ENCODE measurements around the gene TLDC2.
"Not testable (repeated sequence)": the region's sequence is repeated elsewhere in the genome, so short reads cannot be mapped to it uniquely, and the experiment has no call there.

Gene TLDC2

DNA sequence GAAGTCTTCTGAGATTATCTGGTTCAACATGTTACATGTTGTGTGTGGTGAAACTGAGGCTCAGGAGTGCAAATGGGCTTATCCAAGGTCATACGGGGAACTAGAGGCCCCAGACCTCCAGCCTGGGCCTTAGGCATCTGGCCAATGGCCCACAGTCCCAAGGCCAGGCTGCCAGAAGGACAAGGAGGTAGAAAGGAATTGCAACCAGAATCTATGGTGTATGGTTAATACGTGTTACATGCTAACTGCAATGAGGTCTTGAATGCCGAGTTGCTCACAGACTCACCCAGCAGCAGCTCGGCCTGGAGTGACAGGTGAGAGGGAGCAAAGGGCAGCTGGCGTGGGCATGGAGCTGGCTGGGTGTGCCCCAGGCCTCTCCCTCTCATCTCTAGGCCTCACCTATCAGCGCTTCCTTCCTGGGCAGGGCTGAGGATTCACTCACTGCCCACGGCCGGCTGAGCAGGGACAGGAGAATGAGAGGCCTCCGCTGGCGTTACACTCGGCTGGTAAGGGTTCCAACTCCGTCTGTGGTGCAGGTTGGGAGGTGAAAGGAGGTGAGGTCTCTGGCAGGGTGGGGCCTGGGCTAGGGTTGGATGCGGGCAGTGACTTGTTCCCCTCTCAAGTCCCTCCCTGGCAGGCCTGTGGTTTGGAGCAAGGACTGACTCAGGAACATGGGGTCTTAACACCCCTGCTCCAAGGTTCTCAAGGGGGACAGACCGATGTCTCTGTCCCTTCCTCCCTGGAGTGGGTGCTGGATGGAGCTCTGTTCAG, at the start of gene TLDC2:
Gene TLDC2, plus strand, starts transcription at position 437 of the 771 bp plus-strand sequence. Its CDS starts 37 bp downstream, at position 474.
- DNase-seq (ENCODE audit: low read depth in 3 of 3, low spot score in 1 of 3): no peak

- DNase-seq (ENCODE audit: low read depth in 3 of 3, low spot score in 1 of 3): no peak
Observed at GRCh38 chr20:36826554-36827244, 49.2 kb upstream of the TLDC2 start.

- DNase-seq (ENCODE audit: low read depth in 3 of 3, low spot score in 1 of 3): no peak
Observed at GRCh38 chr20:36827541-36828279, 48.2 kb upstream of the TLDC2 start.

GRCh38 chr20:36830791-36831691, 44.9 kb upstream of the TLDC2 start:
- DNase-seq (ENCODE audit: low read depth in 3 of 3, low spot score in 1 of 3): no peak

- DNase-seq (ENCODE audit: low read depth in 3 of 3, low spot score in 1 of 3): no peak
Observed at GRCh38 chr20:36832791-36833190, 43.1 kb upstream of the TLDC2 start.

GRCh38 chr20:36833275-36834020, 42.5 kb upstream of the TLDC2 start:
- no peak for DNase-seq (ENCODE audit: low read depth in 3 of 3, low spot score in 1 of 3)

GRCh38 chr20:36835025-36835424, 40.9 kb upstream of the TLDC2 start:
- DNase-seq (ENCODE audit: low read depth in 3 of 3, low spot score in 1 of 3): no peak

- peak; percentile 48 to 64 (median 58) for DNase-seq (ENCODE audit: low read depth in 3 of 3, low spot score in 1 of 3)
Observed at GRCh38 chr20:36835453-36836198, 40.3 kb upstream of the TLDC2 start.

DNA sequence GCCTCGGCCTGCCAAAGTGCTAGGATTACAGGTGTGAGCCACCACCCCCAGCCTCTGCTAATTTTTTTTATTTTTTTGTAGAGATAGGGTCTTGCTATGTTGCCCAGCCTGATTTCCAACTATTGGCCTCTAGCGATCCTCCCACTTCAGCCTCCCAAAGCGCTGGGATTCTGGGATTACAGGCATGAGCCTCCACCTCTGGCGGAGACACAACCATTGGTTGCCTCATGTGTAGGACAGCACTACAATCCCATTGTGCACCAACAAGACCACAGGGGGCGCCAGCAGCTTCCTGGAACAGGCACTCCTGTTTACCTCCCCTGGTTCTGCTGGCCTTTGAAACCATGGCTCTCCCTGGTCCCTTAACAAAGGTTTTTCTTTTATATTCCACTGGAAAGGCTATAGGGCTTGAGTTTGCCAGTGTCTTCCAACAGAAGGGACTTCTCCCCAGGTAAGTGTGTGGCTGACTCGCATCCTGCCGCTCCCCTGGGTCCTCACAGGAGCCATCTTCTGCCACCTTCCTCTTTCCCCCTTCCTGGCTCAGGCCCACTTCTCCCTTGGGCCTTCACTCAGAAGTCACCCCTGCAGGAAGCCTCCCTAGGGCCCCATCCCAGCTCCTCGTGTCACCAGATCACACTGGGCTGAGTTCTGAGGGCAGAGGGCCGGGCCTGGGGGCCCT, 39.2 kb upstream of the TLDC2 start:
- peak in 1 of 3 donors; percentile 14 for DNase-seq (ENCODE audit: low read depth in 3 of 3, low spot score in 1 of 3)

DNA sequence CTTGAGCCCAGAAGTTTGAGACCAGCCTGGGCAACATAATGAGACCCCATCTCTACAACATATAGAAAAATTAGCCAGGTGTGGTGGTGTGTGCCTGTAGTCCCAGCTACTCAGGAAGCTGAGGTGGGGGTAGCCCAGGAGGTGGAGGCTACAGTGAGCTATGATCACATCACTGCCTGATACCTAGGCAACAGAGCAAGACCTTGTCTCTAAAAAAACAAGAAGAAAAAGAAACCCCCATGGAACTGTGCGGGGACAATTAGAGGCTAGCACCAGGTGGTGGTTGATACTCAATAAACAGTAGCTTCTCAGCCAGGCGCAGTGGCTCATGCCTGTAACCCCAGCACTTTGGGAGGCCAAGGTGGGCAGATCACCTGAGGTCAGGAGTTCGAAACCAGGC, 37.6 kb upstream of the TLDC2 start:
- DNase-seq (ENCODE audit: low read depth in 3 of 3, low spot score in 1 of 3): not testable (repeated sequence)

- DNase-seq (ENCODE audit: low read depth in 3 of 3, low spot score in 1 of 3): no peak
Observed at GRCh38 chr20:36839150-36839549, 36.8 kb upstream of the TLDC2 start.

GRCh38 chr20:36841030-36841429, 34.9 kb upstream of the TLDC2 start:
- not testable (repeated sequence) for DNase-seq (ENCODE audit: low read depth in 3 of 3, low spot score in 1 of 3)

GRCh38 chr20:36845288-36845971, 30.5 kb upstream of the TLDC2 start:
- DNase-seq (ENCODE audit: low read depth in 3 of 3, low spot score in 1 of 3): no peak

DNA sequence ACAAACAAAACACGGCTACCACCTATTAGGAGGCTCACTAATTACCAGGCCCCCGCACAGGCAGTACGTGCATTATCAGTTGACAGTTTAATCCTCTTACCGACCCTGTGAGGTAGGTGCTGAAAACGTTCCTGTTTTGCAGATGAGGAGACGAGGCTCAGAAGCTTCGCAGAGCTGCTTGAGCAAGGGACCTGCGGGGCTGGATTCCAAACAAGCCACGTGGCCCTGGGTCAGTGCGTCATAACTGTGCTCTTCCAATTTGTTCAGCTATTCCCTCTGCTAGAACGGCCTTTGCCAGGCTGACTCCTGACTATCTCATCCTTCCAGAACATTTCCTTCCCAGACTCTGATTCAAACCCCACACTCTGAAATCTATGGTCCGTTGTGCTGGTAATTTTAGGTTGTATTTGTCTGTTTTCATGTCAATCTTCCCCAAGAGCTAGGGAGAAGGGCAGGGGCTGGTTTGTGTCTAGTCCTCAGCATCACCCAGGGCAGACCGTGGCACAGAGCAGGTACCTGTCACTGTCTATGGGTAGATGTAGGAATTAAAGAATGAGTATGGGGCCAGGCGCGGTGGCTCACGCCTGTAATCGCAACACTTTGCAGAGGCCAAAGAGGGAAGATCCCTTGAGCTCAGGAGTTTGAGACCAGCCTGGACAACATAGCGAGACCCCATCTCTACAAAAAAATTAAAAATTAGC, 28.8 kb upstream of the TLDC2 start:
- DNase-seq (ENCODE audit: low read depth in 3 of 3, low spot score in 1 of 3): no peak

DNA sequence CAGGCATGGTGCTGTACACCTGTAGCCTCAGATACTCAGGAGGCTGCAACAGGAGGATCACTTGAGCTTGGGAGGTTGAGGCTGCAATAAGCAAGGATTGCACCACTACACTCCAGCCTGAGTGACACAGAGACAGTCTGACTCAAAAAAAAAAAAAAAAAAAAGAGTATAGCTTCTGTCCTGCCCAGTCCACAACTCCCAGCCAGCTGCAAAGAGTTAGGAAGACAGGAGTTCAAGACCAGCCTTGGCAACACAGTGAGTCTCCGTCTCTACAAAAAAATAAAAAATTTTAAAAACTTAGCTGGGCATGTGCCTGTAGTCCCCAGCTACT, 28.3 kb upstream of the TLDC2 start:
- DNase-seq (ENCODE audit: low read depth in 3 of 3, low spot score in 1 of 3): no peak

DNA sequence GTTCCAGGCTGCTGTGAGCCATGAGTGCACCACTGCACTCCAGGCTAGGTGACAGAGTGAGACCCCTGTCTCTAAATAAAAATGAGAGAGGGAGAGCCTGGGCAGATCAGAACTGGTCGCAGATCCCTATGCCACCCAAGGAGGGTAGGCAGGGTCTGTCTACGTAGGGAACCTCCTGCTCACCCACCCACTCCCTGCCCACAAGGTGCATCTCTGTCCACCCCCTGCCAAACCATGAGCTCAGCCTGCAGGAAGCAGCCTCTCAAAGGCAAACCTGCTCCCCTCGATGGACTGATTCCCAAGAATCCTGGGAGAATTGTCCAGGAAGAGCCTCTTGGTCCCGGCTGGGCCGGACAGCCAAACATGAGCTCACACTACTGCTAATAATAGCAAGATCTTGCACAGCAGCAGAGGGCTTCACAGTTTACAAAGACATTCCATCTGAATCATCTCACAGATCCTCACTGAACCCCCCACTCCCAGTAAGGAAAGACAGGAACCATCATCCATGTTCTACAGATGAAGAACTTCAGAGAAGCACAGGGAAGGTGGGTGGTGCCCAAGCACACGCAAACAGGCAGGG, 27.8 kb upstream of the TLDC2 start:
- DNase-seq (ENCODE audit: low read depth in 3 of 3, low spot score in 1 of 3): no peak

- DNase-seq (ENCODE audit: low read depth in 3 of 3, low spot score in 1 of 3): no peak
Observed at GRCh38 chr20:36848677-36849076, 27.3 kb upstream of the TLDC2 start.
